Dermis microvascular lymphatic vessel endothelial cell (primary cell): Measurements from ENCODE around the gene TCEANC2. TPM values are rescaled to one million over a fixed set of nuclear protein-coding genes. Genes with fewer than 3 reads are reported as not detected.
A peak's percentile ranks its signal among the peaks of the same experiment; 100 is the strongest.

Experiments used
- DNase-seq, 2 donors: peaks; one replicate each; pipeline versions ENCODE4 v3.0.0 to v3.0.0-alpha.2; 2010; ENCODE audit warnings: low read depth in 2 of 2
- total RNA-seq: library from RNA; depleted of rRNA; stranded (reverse); fragments of >200 nt; gene quantifications from 2 replicates; pipeline ENCODE4 v1.2.1, GENCODE V29; 2014

TCEANC2 gene
- total RNA-seq, 1 donor from 2014 or later = 2.1 TPM

GRCh38 chr1:54112705-54113368 is 59.4 kb downstream of the TCEANC2 start:
- DNase-seq = no peak

DNA sequence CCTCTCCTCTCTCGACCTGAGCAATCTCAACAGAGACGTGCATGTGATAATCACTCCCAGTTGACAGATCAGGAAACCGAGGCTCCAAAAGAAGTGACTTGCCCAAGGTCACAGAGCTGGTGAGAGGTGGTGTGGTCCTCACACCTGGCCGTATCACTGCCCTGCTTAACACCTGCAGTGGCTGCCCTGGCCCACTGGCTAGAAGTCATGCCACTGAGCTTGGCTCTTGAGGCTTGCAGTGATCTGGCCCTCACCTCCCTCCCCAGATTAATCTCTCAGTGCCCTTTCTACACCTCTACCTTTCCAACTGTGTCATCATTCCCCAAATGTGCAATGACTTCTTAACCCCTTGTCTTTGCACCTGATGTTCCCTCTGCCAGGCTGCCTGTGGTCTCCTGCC is 60.6 kb downstream of the TCEANC2 start:
- no peak for DNase-seq

GRCh38 chr1:54114955-54115354 is 61.5 kb downstream of the TCEANC2 start:
- DNase-seq = no peak

DNA sequence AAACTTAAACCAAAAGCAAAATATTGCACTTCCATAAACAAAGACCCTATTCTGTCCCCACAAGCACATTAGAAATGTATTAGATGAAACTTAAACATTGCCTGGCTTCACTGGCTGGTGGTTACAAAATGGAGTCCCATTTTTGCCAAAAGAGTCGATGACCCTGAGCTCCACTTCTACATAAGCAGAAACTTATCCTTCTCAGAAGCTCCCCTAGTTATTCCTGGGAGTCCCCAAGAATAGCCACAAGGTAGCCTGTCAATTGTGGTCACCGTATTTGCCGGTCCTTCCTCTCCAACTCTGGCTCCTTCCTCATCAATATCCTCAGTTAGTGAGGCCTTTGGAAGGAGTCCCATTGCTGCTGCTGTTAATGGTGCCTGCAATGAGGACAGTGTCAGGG is 62.1 kb downstream of the TCEANC2 start:
- DNase-seq = no peak

GRCh38 chr1:54117815-54118563 is 64.6 kb downstream of the TCEANC2 start:
- no peak for DNase-seq

DNA sequence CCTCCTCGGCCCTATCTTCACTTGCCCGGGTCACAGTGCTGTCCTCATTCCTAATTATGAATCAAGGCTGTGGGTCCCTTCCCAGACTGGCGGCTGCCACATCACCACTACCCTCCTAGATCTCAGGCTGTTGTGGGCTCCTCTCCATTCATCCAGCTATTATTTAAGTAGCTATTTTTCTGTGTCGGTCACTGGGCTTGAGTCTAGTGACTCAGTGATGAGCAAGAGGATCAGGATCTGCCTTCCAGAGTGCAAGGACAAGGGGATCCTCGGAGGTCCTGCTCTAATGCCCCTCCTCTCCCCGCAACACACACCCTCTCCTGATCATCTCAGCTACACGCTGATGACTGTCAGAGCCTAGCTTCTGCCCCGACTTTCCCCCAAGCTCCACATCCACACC is 65.3 kb downstream of the TCEANC2 start:
- no peak for DNase-seq

GRCh38 chr1:54120018-54120697 is 66.8 kb downstream of the TCEANC2 start:
- DNase-seq = no peak

DNA sequence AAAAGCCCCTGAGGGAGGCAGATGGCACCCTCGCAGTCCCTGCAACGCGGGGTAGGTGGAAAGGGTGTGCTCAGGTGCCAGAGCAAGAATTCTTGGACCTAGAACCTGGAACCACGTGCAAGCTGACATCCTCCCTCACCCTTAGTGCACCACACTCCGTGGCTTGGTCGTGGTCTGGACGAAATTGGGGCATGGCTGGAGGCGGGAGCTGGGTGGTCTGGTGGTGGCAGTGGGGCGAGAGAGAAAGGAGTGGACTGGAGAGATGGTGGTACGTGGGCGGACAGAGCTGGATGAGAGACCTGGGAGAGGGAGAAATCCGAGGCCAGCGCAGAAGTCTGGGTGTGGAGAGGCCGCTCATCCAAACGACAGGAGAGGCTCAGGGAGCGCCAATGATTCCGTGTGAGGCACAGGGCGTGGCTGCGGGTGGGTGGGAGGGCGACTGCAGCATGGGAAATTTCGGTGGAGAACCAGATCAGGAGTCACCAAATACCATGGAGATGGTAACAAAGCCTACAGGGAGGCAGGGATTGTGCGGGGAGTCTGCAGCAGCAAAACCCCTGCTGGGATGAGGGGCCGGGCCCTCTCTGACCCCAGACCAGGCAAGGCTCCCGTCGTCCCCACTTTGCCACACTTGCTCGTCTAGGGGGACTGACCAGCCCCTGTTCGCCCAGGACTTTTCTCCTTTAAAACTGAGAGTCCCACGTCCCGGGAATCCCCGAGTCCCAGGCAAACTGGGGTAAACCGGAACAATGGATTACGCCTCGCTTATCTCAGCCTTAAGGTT is 67.5 kb downstream of the TCEANC2 start:
- peak in 1 of 2 donors; percentile 10 for DNase-seq

DNA sequence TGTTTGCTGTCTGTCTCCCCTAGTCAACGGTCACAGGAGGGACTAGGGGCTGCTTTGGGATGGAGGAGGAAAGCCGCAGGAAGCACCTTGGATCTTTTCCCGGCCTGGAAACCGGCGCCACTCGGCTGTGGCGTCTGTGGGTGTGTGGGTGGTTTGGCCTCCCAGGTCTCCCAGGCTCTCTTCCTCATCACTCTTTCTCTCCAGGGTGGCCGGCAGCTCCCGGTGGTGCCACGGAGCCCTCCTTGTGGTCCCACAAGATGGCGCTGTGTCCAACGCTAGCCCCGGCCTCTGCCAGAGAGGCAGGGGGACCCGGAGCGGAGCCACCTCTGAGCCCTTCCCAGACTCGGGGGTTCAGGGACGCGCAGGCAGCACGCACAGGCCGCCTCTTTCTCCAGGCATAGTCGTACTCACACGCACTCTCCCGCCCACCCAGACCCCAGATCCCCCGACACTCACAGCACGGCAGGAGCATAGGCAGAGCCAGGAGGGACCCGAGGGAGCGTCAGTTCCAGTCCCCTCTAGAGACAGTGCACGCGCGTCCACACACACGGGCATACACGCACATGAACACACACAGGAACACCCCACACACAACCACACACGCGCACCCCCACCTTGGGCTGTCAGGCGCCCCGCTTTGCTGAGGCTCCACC is 68.2 kb downstream of the TCEANC2 start:
- DNase-seq = peak; percentile 36 to 76

- no peak for DNase-seq
These were observed 68.8 kb downstream of the TCEANC2 start for GRCh38 chr1:54122135-54122751.

- no peak for DNase-seq
These were observed 69.6 kb downstream of the TCEANC2 start for GRCh38 chr1:54122992-54123391.

DNA sequence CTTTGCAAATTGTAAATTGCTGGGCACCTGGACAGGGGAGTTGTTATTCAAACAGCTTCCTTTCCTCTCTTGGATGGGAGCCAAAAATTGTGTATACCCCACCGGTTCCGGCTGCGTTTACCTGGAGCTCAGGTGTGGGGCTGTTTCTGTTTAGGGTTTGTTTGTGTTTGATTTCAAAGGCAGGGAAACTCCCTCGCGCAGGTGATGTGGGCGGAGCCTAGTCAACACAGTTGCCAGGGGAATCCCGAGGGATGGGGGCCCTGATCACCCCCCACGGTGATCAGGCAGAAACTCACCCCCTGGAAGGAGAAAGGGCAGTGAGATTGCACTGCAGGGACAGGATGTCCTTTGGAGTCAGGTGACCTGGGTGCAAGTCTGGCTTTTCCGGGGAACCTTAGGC is 71.1 kb downstream of the TCEANC2 start:
- no peak for DNase-seq

DNA sequence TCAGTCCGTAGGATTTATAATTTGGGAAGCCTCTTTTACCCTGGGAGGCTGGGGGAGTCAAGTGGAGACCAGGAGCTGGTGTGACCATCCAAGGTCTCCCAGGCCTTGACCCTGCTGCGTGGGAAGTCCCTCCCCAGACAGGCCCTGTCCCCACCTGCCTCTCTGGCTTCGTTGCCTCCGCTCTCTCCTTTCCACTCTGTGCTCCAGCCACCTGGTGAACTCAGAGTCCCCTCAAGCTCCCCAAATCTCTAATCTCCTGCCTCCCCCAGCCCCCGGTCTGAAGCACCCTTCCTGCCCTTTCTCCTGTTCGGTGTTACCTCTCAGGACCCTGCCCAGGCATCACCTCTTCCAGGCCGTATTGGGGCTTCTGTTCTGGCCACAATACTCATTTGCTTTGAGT is 71.5 kb downstream of the TCEANC2 start:
- DNase-seq = no peak

- DNase-seq = peak; percentile 39 to 67
These were observed 72.1 kb downstream of the TCEANC2 start for GRCh38 chr1:54125386-54126070.

GRCh38 chr1:54126271-54126815 is 72.9 kb downstream of the TCEANC2 start:
- DNase-seq = peak; percentile 33 to 77

DNA sequence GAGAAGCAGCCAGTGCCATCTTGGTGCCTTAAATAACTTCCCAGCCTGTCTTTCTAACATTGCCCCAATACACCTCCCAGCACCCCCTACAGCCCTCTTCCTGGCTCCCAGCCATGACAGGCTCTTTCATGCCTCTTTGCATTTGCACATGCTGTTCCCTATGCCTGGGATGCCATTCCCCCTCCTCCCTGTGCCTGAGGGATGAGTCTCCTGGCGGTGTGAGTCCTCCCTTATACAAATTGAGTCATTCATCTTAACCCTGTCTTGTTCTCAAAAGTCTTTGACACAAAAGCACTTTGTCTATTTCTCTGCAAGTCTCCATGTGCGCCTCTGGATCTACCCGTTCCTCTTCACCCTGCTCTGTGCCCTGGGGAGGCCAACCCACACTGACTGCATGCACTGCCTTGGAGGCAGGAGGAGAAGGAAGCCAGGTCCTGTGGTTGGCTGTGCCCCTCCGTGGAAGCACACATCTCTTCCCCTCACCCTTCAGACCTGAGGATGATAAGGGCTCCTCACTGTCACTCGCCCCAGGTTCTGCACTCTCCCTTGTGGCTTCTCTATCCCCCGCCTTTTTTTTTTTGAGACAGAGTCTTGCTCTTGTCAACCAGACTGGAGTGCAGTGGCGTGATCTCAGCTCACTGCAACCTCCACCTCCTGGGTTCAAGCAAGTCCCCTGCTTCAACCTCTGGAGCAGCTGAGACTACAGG is 74.3 kb downstream of the TCEANC2 start:
- no peak for DNase-seq

DNA sequence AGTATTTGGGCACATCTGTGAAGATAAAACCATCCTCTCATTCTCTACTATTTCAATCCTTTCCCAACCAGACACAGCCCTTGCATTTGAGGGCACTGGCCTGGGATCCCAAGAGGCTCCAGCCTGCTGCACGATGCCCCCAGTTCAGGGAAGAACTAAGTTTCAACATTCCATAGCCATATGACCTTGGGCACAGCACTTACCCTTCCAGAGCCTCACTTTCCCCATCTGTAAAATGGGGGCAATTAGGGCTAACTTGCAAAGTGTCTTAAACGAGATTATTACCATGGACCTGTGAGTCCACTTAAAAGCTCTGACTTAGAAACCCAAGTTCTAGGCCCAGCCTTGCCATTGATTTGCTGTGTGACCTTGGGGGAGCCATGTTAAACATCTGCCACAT is 76.5 kb downstream of the TCEANC2 start:
- no peak for DNase-seq

- no peak for DNase-seq
These were observed 78.0 kb downstream of the TCEANC2 start for GRCh38 chr1:54131419-54131818.

DNA sequence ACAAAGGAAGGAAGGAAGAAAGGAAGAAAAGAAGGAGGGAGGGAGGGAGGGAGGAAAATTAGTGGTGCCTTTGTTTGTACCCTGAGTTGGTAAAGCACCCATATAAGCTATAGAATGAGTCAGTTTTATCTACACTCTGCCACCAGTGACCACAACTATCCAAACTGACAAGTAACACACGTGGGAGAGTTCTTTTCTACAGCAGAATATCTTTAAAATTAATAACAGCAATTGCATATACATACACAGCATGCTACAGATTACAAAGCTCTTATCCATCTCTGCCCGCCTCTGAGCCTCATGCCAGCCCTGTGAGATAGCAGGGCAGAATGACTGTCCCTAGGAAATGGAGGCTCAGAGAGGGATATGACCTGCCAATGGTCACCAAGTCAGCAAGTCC is 79.1 kb downstream of the TCEANC2 start:
- no peak for DNase-seq
